ENCODE measurements around the gene MUC2.

The MUC2 gene

GRCh38 chr11:1041936-1042608, 32.6 kb upstream of the MUC2 start:
- Mint-ChIP-seq H3K9me3 (peaks cover 5% of the 10 kb centered on the region), H3K27ac (no peak overlapping the region), H3K27me3 (peaks cover 55% of the 10 kb centered on the region), H3K36me3 (no peaks in the 10 kb centered on the region), H3K4me1 (no peaks in the 10 kb centered on the region), H3K4me3 (no peak overlapping the region)
- ATAC-seq, result no peak

GRCh38 chr11:1042626-1043562, 31.8 kb upstream of the MUC2 start:
- Mint-ChIP-seq H3K27me3 (peaks cover 62% of the 10 kb centered on the region), H3K4me1 (no peaks in the 10 kb centered on the region), H3K36me3 (no peaks in the 10 kb centered on the region), H3K4me3 (no peak overlapping the region), H3K27ac (no peak overlapping the region), H3K9me3 (peaks cover 5% of the 10 kb centered on the region)
- ATAC-seq, result no peak

GRCh38 chr11:1043563-1044096, 31.0 kb upstream of the MUC2 start:
- peaks cover 64% of the 10 kb centered on the region for H3K27me3 Mint-ChIP-seq
- H3K4me3 Mint-ChIP-seq, result no peak overlapping the region
- no peaks in the 10 kb centered on the region for H3K4me1 Mint-ChIP-seq
- ATAC-seq, result no peak
- peaks cover 5% of the 10 kb centered on the region for H3K9me3 Mint-ChIP-seq
- no peak overlapping the region for H3K27ac Mint-ChIP-seq
- no peaks in the 10 kb centered on the region for H3K36me3 Mint-ChIP-seq

- H3K27me3 Mint-ChIP-seq, result peaks cover 69% of the 10 kb centered on the region
- H3K36me3 Mint-ChIP-seq, result no peaks in the 10 kb centered on the region
- H3K9me3 Mint-ChIP-seq, result peaks cover 5% of the 10 kb centered on the region
- no peak overlapping the region for H3K27ac Mint-ChIP-seq
- H3K4me1 Mint-ChIP-seq, result no peaks in the 10 kb centered on the region
- no peak overlapping the region for H3K4me3 Mint-ChIP-seq
- ATAC-seq, result no peak
Observed at GRCh38 chr11:1044160-1044559, 30.5 kb upstream of the MUC2 start.

- H3K27ac Mint-ChIP-seq, result no peak overlapping the region
- H3K4me1 Mint-ChIP-seq, result peaks cover 7% of the 10 kb centered on the region
- peaks cover 5% of the 10 kb centered on the region for H3K9me3 Mint-ChIP-seq
- H3K36me3 Mint-ChIP-seq, result no peaks in the 10 kb centered on the region
- no peak overlapping the region for H3K4me3 Mint-ChIP-seq
- no peak for ATAC-seq
- peaks cover 78% of the 10 kb centered on the region for H3K27me3 Mint-ChIP-seq
Observed at GRCh38 chr11:1047595-1048156, 27.0 kb upstream of the MUC2 start.

- Mint-ChIP-seq H3K27ac (no peak overlapping the region), H3K4me1 (peaks cover 7% of the 10 kb centered on the region), H3K36me3 (no peaks in the 10 kb centered on the region)
Observed at GRCh38 chr11:1048375-1049070, 26.2 kb upstream of the MUC2 start.

GRCh38 chr11:1049071-1049405, 25.6 kb upstream of the MUC2 start:
- no peak overlapping the region for H3K27ac Mint-ChIP-seq
- H3K27me3 Mint-ChIP-seq, result peaks cover 73% of the 10 kb centered on the region
- no peak for ATAC-seq
- H3K36me3 Mint-ChIP-seq, result no peaks in the 10 kb centered on the region
- peaks cover 5% of the 10 kb centered on the region for H3K9me3 Mint-ChIP-seq
- no peak overlapping the region for H3K4me3 Mint-ChIP-seq
- H3K4me1 Mint-ChIP-seq, result peaks cover 7% of the 10 kb centered on the region

More at GRCh38 chr11:1048375-1049070, 26.2 kb upstream of the MUC2 start:
- peaks cover 5% of the 10 kb centered on the region for H3K9me3 Mint-ChIP-seq
- H3K4me3 Mint-ChIP-seq, result no peak overlapping the region
- ATAC-seq, result no peak
- H3K27me3 Mint-ChIP-seq, result peaks cover 72% of the 10 kb centered on the region

- no peak for ATAC-seq
- H3K27ac Mint-ChIP-seq, result no peak overlapping the region
- peaks cover 72% of the 10 kb centered on the region for H3K27me3 Mint-ChIP-seq
- peaks cover 7% of the 10 kb centered on the region for H3K4me1 Mint-ChIP-seq
- peaks cover 5% of the 10 kb centered on the region for H3K9me3 Mint-ChIP-seq
- H3K36me3 Mint-ChIP-seq, result no peaks in the 10 kb centered on the region
- no peak overlapping the region for H3K4me3 Mint-ChIP-seq
Observed at GRCh38 chr11:1049431-1049891, 25.2 kb upstream of the MUC2 start.

- Mint-ChIP-seq H3K4me1 (peaks cover 7% of the 10 kb centered on the region), H3K4me3 (no peak overlapping the region), H3K27ac (no peak overlapping the region), H3K36me3 (no peaks in the 10 kb centered on the region), H3K27me3 (peaks cover 72% of the 10 kb centered on the region), H3K9me3 (peaks cover 2% of the 10 kb centered on the region)
- no peak for ATAC-seq
Observed at GRCh38 chr11:1049911-1050580, 24.6 kb upstream of the MUC2 start.

GRCh38 chr11:1050581-1051355, 23.9 kb upstream of the MUC2 start:
- H3K9me3 Mint-ChIP-seq, result no peaks in the 10 kb centered on the region

GRCh38 chr11:1051356-1052132, 23.1 kb upstream of the MUC2 start:
- Mint-ChIP-seq H3K4me3 (no peak overlapping the region), H3K4me1 (peaks cover 7% of the 10 kb centered on the region), H3K36me3 (no peaks in the 10 kb centered on the region), H3K27me3 (peaks cover 79% of the 10 kb centered on the region), H3K27ac (no peak overlapping the region), H3K9me3 (no peaks in the 10 kb centered on the region)
- ATAC-seq, result no peak

More at GRCh38 chr11:1050581-1051355, 23.9 kb upstream of the MUC2 start:
- peak; percentile 91 for ATAC-seq
- no peak overlapping the region for H3K4me3 Mint-ChIP-seq
- H3K27ac Mint-ChIP-seq, result no peak overlapping the region
- peaks cover 7% of the 10 kb centered on the region for H3K4me1 Mint-ChIP-seq
- no peaks in the 10 kb centered on the region for H3K36me3 Mint-ChIP-seq
- peaks cover 74% of the 10 kb centered on the region for H3K27me3 Mint-ChIP-seq

GRCh38 chr11:1052133-1053011, 22.3 kb upstream of the MUC2 start:
- ATAC-seq, result no peak
- Mint-ChIP-seq H3K27me3 (peaks cover 79% of the 10 kb centered on the region), H3K4me3 (no peak overlapping the region), H3K36me3 (no peaks in the 10 kb centered on the region), H3K9me3 (no peaks in the 10 kb centered on the region), H3K4me1 (peaks cover 7% of the 10 kb centered on the region), H3K27ac (no peak overlapping the region)
